Activated T-cell treated with anti-CD3 and anti-CD28 coated beads for 24 hours (primary cell): ENCODE measurements around the gene TEDDM1.
"Not testable (repeated sequence)": the region's sequence is repeated elsewhere in the genome, so short reads cannot be mapped to it uniquely, and the experiment has no call there.

Source experiments
- DNase-seq: peaks from one replicate; pipeline ENCODE4 v3.0.0-alpha.2; 2020; ENCODE audit warnings: low read depth

Gene TEDDM1

DNA sequence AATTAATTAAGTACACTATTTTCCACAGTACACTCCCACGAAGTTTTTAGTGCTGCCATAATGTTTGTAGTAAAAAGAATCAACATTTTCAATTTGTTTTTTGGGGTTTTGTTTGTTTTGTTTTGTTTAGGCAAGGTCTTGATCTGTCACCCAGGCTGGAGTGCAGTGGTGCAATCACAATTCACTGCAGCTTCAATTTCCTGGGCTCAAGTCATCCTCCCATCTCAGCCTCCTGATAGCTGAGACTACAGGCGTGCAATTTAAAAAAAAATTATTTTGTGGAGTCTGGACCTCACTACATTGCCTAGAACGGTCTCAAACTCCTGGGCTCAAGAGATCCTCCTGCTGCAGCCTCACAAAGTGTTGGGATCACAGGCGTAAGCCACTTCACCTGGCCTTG lies 20.3 kb downstream of the TEDDM1 start:
- no peak for DNase-seq

DNA sequence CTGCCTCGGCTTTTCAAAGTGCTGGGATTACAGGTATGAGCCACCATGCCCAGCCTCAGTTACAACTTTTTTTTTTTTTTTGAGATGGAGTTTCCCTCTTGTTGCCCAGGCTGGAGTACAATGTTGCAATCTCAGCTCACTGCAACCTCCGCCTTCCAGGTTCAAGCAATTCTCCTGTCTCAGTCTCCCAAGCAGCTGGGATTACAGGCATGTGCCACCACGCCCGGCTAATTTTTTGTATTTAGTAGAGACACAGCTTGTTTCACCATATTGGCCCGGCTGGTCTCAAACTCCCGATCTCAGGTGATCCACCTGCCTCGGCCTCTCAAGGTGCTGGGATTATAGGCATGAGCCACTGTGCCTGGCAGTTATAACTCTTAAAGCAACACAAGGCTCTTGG lies 20.7 kb downstream of the TEDDM1 start:
- not testable (repeated sequence) for DNase-seq

DNA sequence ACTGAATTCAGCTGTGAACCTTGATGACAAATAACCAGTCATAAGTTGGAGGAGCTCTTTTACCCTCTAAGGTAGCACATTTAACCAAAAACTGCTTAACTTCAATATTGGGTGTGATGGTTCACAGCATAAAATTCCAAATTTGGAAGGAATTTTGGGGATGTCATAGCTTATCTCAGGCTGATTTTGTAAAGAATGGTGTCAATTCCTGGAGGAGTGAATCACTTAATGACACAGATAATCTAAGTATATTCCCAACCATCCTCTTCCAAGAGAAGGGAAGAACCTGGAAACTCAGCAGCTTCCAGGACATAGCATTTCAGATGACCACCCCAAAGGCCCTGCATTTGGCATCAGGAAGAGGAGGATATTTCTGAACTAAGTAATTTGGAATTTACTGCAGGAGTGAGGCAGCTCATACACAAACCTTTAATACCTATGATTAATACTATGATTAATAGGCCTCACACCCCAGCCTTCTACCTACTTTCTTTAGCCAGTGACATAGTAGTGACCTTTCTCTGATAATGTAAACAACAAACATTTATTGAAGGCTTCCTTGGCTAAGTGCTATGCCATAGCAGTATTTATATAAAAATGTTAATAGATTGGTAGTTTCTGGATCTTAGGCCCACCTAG lies 23.4 kb downstream of the TEDDM1 start:
- DNase-seq = no peak

DNA sequence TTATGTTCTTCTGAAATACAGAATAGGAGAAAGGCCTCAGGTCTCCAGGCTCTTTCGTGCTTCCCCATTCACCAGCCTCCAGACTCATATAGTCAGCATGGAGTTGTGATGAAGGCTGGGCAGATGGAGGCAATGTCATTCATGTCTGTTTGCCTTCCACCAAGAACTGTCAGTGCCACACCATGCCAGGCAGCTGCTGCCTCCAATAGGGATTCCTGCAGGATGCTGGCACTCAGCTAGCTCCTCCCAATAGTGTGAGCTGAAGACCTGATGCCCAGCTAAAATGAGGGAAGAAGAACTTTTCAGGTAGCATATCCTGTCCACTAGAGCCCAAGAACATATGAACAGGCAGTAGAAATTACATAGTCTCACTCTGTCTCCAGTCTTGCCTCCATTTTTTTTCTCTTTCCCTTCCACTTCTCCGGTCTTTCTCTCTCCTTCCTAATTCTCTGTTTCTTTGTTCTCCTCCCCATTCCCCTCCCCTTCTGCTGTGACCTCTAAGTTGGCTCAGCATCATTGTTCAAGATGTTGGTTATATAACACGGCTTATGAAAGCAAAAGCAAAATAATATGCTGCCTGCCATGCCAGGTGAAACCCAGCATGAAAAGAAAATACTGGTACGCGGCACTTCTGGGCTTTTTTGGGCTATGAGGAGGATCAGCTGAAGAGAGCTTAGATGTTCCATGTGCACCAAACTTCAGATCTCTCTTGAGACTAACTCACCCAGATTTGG lies 26.2 kb downstream of the TEDDM1 start:
- DNase-seq = no peak

DNA sequence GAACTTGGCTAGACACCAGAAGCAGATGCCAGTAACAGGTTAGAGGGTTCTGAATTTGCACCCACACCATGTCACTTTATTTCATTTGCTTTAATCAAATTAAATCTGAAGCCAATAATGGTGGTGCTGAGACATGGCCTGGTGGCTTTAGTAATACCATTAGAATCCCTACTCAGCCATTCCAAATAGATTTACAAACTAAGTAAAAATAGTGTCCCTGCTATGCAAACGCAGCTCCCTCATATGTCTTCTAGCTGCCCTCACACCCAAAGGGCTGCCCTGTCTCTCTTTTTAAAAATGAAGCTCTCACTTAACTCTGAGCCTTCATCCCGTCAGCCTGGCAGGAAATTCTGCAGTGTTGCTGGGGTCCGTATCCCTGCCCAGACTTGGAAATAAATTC lies 29.9 kb downstream of the TEDDM1 start:
- no peak for DNase-seq

DNA sequence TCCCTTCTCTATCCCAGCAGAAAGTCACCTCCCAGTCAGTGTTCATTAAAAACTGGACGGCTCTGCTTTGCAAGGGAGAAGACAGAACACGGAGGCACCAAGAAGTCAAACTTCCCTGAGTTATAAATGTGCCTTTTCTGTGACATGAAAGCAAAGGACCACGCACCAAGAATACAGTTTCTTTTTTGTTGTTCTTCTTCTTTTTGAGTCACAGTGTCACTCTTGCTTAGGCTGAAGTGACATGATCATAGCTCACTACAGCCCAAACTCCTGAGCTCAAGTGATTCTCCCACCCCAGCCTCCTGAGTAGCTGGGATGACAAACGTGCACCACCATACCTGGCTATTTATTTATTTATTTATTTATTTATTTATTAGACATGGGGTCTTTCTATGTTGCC lies 31.6 kb downstream of the TEDDM1 start:
- DNase-seq = no peak

DNA sequence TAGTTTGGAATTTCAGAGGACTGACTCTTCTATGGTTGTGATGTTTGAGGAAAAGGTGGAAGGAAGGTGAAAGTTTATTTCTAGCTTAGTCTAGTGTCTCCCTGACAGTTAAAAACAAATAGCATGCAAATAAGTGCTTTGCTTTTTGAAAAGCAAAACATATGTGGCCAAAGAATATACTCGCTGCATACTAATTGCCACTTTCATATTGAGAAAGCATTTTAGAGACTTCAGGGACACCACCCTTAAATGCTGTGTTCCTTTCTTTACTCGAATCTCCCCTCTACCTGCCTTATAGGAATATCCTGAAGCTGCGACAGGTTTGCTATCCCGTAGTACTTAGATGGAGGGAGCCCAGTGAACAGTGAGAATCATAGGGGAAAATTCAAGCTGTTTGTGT lies 32.1 kb downstream of the TEDDM1 start:
- no peak for DNase-seq

DNA sequence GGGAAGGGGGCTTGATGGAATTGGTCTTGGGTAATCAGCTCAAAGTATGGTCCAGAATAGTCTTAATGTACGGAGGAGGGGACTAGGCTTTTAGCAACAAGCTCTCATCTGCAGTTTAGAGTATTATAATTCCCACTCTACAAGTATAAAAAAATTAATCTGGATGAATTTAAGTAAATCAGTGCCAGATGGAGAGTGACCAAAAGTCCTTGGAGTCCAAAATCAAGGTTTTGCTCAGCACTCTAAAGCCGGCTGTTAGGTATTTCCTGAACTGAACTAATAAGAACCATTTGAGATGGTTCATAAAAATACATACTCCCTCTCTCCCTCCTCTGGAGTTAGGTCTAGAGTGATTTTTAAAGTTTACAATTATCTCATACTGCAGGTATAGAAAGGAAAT lies 32.5 kb downstream of the TEDDM1 start:
- no peak for DNase-seq

DNA sequence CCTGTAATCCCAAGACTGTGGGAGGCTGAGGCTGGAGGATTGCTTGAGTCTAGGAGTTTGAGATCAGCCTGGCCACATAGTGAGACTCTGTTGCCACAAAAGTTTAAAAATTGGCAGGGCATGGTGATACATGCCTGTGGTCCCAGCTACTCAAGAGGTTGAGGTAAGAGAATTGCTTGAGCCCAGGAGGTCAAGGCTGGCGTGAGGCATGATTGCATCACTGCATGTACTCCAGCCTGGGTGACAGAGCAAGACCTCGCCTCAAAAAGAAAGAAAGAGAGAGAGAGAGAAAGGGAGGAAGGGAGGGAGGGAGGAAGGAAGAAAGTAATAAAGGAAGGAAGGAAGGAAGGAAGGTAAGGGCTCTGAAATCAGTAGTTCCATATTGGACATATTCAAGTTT lies 33.9 kb downstream of the TEDDM1 start:
- DNase-seq = no peak

DNA sequence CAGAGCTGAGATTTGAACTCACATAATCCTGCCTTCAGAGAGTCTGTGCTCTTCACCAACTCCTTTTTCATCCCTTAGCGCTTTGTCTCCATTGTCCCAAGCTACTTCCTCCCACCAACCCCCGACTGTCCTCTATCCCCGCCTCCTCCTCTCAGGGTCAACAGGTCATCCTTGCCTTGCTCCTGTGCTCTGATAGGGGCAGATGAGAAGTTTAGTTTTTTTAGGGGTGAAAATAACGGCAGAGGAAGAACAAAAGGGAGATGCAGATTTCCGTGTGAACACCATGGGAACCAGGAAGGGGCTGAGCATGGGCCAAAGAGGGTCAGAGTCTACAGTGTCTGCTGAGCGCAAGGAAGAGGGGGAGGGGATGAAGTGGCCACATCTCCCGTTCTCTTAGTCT lies 40.8 kb downstream of the TEDDM1 start:
- no peak for DNase-seq

DNA sequence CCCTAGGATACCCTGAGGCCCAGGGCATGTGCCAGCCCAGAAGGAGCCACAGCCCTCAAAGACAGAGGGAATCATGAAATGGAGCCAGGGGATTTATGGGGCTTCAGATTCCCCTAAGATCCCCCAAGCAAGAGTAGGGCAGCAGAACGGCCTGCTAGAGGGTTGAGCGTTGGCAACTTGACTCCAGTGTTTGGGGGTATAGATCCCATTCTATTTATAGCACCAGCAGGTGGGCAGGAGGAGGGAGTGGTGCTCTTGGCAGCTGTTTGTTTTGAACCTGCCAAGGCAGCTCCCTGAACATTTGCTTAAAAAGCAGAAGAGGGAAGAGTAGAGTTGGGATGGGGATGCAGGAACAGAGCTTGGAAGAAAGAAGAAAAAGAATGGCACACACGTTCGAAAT lies 42.6 kb downstream of the TEDDM1 start:
- no peak for DNase-seq

DNA sequence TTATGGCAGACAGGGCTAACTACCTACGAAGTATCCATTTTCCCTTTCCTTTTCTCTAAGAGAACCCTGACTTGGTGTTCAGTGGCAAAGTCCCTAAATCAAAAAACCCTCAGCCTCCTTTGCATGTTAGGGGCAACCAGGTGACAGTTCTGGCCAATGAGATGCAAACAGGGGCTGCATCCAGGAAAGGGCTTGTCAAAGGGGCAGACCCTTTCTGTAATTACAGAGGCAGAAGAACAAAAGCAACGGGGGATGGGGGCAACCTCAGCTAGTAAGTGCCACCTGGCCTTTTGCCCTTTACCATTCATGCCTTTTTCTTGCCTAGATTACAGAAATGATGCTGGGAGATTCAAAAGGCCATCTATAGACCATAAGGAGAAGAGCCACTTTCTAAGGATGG lies 43.3 kb downstream of the TEDDM1 start:
- DNase-seq = no peak

DNA sequence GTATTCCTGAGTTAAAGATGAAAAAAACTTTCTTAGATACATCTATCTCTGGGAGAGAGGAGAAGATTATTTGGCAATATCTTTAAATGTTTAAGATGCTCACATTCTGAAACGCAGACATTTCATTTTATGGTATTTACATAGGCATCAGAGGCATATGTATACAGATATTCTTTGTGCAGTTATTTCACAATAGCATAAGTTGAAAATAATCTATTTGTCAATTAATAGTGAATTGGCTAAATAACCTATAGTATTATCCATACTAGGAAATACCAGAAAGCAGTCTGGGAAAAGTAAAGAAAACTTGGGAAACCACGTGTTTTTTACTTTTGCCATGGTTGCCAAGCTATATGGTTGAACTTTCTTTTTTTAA lies 44.8 kb downstream of the TEDDM1 start:
- no peak for DNase-seq

DNA sequence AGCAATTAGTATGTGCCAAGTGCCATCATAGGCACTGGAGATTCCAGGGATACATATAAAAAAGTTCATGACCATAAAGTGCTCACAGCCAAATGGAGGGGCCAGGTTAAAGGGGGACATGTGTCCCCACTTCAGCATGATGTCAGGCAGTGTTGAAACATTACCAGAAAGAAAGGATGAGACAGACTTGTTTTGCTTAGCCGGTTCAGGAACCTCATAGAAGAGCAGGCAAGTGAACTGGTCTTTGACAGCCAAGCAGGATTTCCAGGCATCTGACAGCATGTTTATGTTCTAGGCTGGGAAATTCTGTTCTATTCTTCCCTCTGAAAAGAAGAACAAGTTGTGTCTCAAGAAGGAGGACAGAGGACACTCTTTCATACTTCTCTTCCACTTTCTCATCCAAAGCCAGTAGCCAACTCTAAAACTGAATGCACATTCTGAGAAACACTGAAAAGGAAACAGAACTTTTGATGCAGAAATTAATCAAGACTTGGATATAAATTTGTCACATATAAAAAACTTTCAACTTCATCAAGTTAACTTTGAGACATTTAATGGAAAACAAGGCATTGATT lies 48.6 kb downstream of the TEDDM1 start:
- DNase-seq = no peak

DNA sequence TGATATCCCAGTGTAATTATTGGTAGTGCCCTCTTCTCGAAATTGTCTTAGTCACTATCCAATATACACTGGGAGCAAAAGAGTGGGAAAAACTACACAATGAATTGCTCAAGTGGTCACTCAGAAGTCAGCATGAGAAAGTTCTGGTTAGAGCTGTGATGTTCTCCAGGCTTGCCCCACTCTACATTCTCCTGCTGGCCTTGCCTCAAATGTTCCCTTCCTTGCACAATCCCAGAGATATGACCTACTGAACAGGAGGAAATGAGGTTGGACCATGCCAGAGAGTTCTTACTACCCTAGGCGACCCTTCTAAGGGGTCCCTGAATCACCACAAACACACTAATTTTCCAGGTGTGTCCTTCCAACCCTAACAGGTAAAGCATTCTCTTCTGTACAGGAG lies 49.6 kb downstream of the TEDDM1 start:
- no peak for DNase-seq

DNA sequence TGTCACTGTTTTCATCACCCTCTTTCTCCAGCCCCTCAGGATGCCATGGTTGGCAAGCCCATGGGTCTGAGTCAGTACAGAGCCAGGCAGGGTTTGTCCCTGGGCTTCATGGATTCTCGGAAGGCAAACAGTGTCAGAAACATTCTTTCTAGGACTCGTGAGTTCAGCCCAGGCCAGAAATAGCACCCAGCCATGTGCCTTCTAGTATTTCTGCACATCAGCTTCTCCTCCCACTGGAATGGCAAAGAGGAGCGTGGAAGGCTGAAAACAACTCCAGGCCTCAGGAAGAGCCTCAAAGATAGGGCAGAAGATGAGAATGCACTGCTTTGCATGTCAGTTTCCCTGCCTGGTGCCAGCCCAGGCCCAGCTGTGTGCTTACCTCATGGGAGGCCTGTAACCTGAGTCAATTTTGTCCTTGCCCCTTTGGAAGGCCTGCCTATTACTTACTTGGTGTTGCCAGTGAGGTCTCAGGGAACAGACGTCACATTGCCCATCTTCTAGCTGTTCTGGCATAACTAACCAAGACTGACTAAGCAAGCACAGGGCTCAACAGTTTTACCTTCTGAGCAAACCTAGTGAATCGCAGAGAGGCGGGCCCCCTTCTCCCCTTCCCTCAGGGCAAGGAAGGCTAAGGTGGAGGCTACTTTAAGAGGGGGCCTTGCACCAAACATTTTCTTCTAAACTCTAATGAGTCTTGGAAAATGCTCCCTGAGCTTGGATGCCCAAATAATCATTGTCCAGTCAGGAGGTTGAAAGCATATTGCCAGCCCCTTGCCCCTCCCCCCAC lies 51.3 kb downstream of the TEDDM1 start:
- no peak for DNase-seq
